NB4 (cell line): Measurements from ENCODE around the gene RCN1.
"Not testable (repeated sequence)": the region's sequence is repeated elsewhere in the genome, so short reads cannot be mapped to it uniquely, and the experiment has no call there.

Experiments used
- DNase-seq: peaks from one replicate; pipeline ENCODE4 v3.0.0; 2010; ENCODE audit warnings: low read depth
- H3K4me3 ChIP-seq: one replicate; pipeline ENCODE4 v1.5.1; 2011; ENCODE audit warnings: mild to moderate bottlenecking, low read depth, low read length, moderate library complexity
- MYC ChIP-seq: IDR thresholded peaks from 2 replicates; pipeline ENCODE4 v1.6.1; 2011; ENCODE audit warnings: low read depth, low read length
- POLR2A ChIP-seq: IDR thresholded peaks from 2 replicates; pipeline ENCODE4 v1.6.1; 2011; ENCODE audit warnings: mild to moderate bottlenecking; ENCODE audit not compliant: insufficient read length; ENCODE audit errors: extremely low read depth
- TF ChIP-seq, protein P1 (sequence below): IDR thresholded peaks from one replicate; pipeline ENCODE4 v1.5.1; 2012; ENCODE audit warnings: low read depth, low read length
- TF ChIP-seq, protein P2 (sequence below): IDR thresholded peaks from 2 replicates; pipeline ENCODE4 v1.6.1; 2011; ENCODE audit warnings: low read depth, low read length

The RCN1 gene

DNA sequence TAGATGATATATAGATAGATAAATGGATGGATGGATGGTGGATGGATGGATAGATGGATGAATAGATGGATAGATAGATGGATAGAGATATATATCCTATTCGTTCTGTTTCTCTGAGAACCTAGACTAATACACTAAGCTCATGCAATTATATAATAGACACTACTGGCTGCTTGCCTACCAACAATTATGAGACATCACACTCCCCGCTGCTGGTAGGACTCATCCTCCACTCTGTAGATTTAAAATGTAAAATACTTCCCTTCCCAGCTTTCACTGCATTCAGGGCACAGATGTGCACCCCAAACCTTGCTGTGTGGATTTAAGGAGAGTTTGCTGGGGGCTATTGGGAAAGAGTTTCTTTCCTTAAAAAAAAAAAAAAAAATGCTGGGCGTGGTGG, 28.3 kb upstream of the RCN1 start:
- TF ChIP-seq MYC (no peak), POLR2A (no peak)
- TF ChIP-seq, protein P1, sequence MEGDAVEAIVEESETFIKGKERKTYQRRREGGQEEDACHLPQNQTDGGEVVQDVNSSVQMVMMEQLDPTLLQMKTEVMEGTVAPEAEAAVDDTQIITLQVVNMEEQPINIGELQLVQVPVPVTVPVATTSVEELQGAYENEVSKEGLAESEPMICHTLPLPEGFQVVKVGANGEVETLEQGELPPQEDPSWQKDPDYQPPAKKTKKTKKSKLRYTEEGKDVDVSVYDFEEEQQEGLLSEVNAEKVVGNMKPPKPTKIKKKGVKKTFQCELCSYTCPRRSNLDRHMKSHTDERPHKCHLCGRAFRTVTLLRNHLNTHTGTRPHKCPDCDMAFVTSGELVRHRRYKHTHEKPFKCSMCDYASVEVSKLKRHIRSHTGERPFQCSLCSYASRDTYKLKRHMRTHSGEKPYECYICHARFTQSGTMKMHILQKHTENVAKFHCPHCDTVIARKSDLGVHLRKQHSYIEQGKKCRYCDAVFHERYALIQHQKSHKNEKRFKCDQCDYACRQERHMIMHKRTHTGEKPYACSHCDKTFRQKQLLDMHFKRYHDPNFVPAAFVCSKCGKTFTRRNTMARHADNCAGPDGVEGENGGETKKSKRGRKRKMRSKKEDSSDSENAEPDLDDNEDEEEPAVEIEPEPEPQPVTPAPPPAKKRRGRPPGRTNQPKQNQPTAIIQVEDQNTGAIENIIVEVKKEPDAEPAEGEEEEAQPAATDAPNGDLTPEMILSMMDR = no peak
- TF ChIP-seq, protein P2, sequence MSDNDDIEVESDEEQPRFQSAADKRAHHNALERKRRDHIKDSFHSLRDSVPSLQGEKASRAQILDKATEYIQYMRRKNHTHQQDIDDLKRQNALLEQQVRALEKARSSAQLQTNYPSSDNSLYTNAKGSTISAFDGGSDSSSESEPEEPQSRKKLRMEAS = no peak
- H3K4me3 ChIP-seq = no peak overlapping the region
- no peak for DNase-seq

DNA sequence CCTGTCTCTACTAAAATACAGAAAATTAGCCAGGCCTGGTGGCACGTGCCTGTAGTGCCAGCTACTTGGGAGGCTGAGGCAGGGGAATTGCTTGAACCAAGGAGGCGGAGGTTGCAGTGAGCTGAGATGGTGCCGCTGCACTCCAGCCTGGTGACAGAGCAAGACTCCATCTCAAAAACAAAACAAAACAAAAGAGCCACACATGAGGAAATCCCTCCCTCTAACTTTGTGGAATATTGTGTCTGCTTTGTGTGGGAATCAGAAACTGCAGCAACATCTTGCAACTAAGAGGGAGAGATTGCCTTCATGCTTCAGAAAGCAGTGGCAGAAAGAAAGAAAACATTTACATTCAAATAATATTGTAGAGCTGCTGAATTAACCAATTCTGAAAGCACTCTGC, 27.8 kb upstream of the RCN1 start:
- not testable (repeated sequence) for H3K4me3 ChIP-seq, DNase-seq

DNA sequence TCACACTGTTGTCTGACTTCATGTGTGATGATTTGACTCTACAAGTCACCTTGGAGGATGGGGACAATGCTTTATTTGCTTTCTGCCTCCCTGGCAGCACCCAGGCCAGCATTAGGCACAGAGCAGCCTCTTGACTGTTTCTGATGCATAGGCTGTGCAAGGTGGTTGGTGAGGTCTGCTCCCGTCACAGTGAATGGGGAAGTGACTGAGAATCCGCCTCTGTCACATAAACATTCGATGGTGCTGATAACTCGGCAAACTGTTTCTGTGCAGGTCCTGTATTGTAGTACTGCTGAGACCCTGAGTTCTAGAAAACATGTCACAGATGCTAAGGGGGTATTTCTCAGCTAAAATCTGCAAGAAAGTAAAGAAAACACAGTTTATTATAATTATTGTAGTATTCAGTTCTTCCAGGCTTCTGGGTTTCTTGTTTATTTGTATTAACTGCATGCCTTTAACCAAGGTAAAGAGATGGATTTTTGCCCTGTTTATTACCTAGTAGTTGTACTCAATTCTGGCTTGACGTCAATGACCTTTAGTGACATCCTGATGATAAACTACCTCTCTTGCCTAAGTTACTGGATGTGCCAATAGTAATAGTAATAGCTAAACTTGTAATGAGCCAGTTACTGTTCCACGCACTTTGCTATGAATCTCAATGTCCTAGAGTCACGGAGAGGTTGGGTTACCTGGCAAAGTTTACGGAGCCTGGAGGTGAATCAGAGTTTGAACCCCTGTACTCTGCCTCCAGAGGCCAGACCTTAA, 24.8 kb upstream of the RCN1 start:
- no peak overlapping the region for H3K4me3 ChIP-seq
- TF ChIP-seq POLR2A = no peak
- TF ChIP-seq, protein P2 = no peak
- no peak for TF ChIP-seq MYC
- TF ChIP-seq, protein P1 = no peak
- DNase-seq = peak; percentile 50

DNA sequence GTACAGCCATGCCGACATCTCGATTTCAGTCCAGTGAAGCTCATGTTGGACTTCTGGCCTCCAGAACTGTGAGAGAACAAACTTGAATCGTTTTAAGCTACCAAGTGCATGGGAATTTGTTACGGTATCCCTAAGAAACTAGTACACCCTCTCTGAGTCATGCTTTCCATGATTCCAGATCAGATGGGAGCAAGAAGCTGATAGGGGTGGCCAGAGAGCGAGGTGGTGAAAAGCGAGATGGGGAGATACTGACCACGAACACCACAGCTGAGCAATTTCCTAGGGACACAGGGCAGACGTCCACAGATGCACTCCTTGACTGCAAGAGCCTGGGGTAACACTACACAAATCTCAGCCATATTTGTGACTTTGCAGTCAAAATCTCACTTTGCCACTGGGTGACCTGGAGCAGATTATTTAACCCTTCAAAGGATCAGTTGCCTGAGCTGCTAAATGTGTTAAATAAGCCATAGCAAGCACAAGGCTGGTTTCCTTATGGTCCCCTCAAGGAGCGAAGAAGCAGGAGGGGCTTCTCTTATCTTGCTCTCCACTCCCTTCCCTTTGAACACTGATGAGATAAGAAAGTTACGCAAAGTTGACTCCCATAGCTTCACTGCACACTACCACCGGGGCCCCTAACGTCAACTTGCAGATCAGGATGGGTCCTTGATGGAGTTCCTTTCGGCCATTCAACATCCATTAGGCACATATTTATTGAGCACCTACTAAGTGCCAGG, 22.6 kb upstream of the RCN1 start:
- peak; percentile 71 for DNase-seq
- TF ChIP-seq MYC (no peak), POLR2A (no peak)
- TF ChIP-seq, protein P2 = no peak
- TF ChIP-seq, protein P1 = no peak
- no peak overlapping the region for H3K4me3 ChIP-seq

DNA sequence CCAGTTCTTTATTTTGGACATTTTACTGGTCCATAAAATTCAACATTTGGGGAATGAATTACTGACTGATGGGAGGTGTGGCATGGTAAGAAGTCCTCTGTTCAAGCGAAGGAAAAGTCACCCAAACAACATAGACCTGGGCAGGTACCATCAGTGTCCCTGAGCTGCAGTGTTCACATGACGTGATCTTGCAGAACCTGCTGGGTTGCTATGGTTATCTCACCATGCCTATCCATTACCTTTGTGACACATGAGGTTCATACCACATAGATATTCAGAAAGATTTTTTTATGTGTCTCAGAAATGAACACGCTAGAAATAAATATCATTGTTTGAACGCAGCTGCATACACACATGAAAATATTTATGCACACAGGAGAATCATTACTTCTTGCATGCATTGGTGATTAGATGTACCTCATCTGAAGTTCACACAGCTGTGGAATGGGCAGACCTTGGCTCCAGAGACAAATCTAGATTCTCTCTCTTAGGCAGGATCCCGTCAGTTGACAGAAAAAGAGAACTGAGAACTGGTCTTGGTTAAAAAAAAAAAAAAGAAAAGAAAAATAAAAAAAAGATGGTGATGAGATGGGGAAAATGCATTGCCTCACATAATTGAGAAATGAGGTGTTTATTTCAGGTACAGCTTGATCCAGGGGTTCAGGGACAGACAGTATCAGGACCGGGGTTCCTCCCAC, 21.4 kb upstream of the RCN1 start:
- no peak for DNase-seq
- no peak overlapping the region for H3K4me3 ChIP-seq
- TF ChIP-seq MYC = no peak

DNA sequence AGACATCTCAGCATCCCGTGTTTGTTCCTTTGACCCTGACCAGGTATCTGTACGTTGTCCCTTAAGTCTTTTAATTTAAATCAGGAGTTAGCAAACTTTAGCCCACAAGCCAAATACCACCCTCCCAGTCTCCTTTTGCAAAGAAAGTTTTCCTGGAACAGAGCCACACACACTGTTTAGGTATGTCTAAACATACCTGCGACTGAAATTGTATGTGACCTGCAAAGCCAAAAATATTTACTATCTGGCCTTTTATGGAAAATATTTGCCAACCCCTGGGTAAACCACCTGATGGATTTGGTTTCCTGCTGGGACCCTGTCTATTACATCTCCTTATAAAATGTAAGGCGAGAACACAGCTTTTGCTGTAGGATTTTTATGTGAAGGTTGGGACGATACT, 20.2 kb upstream of the RCN1 start:
- H3K4me3 ChIP-seq = no peak overlapping the region
- no peak for DNase-seq
- no peak for TF ChIP-seq POLR2A
- no peak for TF ChIP-seq MYC
- TF ChIP-seq, protein P2 = no peak
- TF ChIP-seq, protein P1 = no peak
